NB4 (cell line): ENCODE results near the gene C10orf53.

Experiments
- CTCF ChIP-seq: IDR thresholded peaks from one replicate; pipeline ENCODE4 v1.5.1; 2012; ENCODE audit warnings: low read depth, low read length
- POLR2A ChIP-seq: IDR thresholded peaks from 2 replicates; pipeline ENCODE4 v1.6.1; 2011; ENCODE audit warnings: mild to moderate bottlenecking; ENCODE audit not compliant: insufficient read length; ENCODE audit errors: extremely low read depth
- TF ChIP-seq, protein P1 (sequence below): IDR thresholded peaks from 2 replicates; pipeline ENCODE4 v1.6.1; 2011; ENCODE audit warnings: low read depth, low read length

DNA sequence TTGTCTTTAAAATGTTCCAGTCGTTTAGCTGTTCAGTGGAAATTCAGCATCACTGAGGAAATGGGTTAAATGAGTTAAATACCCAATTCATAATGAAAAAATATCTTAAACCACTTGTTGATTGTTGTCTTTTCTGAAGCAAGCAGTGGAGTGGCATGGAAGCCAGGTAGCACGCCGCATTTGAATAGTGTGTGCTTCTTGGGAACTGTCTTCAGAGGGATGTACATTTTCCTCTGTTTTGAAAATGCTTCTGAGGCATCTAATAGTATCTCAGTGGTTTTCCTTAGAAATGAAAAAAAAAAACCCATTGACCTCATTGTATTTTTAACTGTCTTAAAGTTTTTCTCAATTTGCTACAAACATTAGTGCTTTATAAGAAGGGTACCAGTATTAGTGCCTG is 28.1 kb downstream of the C10orf53 start:
- no peak for TF ChIP-seq CTCF
- TF ChIP-seq, protein P1, sequence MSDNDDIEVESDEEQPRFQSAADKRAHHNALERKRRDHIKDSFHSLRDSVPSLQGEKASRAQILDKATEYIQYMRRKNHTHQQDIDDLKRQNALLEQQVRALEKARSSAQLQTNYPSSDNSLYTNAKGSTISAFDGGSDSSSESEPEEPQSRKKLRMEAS: no peak
- no peak for TF ChIP-seq POLR2A
